Measurements from ENCODE around the gene MTCH1.

DNA sequence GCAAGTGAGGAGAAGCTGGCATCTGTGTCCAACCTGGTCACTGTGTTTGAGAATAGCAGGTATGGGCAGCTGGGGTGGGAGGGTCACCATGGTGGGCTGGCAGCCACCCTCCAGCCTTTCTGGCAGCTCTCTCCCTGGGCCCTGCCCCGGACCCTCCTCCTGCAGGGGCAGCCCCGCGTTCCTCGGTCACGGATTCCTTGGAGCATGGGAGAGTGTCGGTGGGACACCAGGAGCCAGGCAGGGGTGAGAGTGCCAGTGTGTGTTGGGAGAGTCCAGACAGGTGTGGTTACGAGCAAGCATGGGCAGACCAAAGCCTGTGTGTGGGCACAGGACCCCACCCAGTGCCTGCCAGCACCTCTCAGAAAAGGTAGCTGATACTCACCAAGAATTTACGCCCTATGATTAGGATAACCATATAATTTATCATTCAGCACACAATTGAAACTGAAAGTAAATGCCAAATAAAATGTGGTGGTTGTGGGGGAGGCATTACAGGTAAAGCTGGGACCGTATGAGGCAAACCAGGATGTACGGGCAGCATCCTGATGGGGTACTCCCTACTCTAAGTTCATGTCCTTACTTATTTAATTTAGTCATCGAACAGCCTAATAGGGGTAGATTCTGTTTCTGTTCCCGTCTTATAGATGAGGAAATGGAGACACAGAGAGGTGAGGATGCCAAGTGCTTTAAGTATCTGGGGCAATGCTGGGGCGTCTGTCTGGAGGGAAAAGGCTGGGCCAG is 20.0 kb upstream of the MTCH1 start:
- TF ChIP-seq, protein P1, sequence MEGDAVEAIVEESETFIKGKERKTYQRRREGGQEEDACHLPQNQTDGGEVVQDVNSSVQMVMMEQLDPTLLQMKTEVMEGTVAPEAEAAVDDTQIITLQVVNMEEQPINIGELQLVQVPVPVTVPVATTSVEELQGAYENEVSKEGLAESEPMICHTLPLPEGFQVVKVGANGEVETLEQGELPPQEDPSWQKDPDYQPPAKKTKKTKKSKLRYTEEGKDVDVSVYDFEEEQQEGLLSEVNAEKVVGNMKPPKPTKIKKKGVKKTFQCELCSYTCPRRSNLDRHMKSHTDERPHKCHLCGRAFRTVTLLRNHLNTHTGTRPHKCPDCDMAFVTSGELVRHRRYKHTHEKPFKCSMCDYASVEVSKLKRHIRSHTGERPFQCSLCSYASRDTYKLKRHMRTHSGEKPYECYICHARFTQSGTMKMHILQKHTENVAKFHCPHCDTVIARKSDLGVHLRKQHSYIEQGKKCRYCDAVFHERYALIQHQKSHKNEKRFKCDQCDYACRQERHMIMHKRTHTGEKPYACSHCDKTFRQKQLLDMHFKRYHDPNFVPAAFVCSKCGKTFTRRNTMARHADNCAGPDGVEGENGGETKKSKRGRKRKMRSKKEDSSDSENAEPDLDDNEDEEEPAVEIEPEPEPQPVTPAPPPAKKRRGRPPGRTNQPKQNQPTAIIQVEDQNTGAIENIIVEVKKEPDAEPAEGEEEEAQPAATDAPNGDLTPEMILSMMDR (IDR thresholded peaks at IDR 0.05), result no peak
- no peak for TF ChIP-seq POLR2A (IDR thresholded peaks at IDR 0.05)
